KBM-7 (cell line): ENCODE data around the gene NIFK.
"Not testable (repeated sequence)": the region's sequence is repeated elsewhere in the genome, so short reads cannot be mapped to it uniquely, and the experiment has no call there.

ENCODE experiments used
- DNase-seq: peaks from one replicate; pipeline ENCODE4 v3.0.0-alpha.2; 2015
- in situ Hi-C: fragments of 300-500 bp; cut with MboI; formaldehyde crosslinking; loops from 2 replicates; pipeline ENCODE4 v1.14.3; 2020; ENCODE audit warnings: low sequenced_read_pairs, low pct_unique_long_range_greater_than_20kb, mixed read lengths

The NIFK gene

DNA sequence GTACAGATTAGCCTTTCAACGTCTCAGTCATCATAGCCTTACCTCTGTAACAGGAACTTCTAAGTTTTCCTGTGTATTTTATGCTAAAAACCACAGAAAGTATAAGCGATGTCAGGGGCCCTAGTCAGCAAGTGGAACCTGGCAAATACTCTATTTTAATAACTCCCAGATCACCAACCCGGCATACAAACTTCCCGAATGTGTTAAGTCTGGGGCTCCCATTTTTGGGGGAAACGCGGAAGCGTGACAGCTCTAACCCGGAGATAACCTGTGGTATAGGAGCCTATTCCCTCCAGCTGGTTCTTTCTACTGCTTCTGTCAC is 574 bp downstream of the NIFK start:
- DNase-seq: no peak
- in situ Hi-C loops: no loop called here

DNA sequence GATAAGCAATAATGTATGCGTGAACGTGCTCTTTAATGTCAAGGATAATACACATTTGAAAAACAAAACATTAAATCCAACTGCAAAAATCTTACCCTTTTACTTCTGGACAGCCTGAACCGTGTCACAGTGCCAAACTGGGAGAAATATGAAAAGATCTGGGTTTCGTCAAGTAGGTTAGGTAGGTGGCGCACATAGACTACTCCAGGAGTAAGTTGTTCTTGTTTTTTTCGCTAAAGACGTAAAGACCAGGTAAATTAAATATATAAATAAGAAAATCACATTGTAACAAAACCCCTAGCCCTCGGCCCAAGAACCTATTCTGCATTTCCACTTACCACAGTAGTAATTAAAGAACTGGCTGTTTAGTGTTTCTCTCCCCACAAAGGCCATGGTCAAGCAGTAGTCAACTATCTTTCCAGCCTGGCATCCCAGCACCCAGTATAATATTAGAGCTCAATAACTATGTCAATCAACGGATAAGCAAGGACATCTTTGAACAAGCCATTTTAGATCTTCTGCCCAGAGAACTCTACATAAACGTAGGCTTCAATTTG is 1.1 kb downstream of the NIFK start:
- peak; percentile 48 for DNase-seq
- in situ Hi-C loops: no loop called here

DNA sequence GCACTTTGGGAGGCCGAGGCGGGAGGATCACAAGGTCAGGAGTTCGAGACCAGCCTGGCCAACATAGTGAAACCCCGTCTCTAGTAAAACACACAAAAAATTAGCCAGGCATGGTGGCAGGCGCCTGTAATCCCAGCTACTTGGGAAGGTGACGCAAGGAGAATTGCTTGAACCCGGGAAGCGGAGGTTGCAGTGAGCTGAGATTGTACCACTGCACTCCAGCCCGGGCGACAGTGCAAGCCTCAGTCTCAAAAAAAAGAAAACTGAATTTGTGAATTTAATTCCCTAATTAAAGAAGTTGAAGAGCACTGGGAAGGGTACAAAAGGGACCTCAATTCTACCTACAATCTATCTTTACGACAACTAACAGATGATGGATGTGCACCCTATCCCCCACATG is 2.1 kb downstream of the NIFK start:
- DNase-seq, in situ Hi-C loops: not testable (repeated sequence)

DNA sequence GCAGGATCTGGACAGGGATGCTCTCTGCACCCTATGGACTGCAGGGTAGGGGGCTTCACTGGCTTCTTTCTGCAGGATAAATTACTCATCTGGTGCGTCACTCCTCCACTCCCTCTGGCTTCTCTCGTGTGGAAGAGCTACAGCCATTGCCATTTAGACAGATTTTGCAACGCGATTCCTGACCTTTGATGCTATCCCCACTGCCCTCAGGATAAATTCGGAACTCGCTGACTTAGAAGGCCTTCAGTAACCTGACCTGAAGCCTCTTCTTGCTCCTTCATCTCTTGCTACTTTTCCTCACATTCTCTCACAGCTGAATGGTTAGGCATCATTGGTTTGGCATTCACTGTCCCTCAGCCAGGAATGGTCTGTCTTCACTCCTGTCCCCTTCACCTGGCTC is 5.3 kb downstream of the NIFK start:
- in situ Hi-C loops: no loop called here
- DNase-seq: no peak

DNA sequence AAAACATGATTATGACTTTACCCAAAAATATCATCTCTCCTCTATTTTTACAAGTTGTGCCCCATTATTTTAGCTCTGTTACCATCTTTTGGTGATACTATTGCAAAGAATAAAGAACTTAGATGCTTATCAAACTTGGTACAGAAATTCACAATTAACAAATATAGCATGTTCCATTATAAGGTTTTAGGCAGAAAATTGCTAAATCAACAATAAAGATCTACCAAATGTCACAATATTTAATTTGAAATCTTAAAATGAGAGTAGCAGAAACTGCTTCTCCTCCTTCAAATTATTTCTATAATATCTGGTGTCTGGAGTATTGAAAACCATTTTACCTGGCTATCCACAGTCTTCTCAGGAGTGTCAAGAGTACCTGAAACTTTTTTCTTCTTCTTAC is 8.7 kb downstream of the NIFK start:
- no peak for DNase-seq
- in situ Hi-C loops: no loop called here

DNA sequence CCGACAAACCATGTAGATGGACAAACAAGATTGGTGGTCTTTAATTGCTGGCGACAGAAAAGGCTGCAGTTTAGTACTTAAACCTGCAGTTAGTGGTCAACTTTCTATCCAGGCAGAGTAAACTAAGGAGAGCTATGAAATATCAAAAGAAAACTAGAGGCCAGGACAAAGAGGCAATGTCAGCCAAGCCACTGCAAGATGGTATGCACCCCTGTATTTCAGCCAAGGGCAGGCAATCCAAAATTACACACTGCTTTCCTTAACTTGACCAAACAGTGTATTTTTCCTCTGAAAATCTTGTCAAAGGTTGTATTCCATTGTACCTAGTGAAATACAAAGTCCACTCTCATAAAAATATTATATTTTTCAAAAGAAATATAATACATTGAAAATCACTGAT is 9.3 kb downstream of the NIFK start:
- in situ Hi-C loops: no loop called here

DNA sequence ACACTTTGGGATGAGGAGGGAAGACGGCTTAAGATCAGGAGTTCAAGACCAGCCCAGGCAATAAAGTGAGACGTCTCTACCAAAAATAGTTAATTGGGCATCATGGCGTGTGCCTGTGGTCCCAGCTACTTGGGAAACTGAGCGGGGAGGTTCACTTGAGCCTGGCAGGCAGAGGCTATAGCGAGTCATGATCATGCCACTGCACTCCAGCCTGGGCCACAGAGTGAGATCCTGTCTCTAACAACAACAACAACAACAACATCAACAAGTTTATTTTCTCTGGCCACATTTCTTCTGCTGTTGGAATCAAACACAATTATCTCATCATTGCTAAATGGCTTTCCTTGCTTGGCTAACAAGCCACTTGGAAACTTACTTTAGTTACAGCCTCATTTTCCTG is 13.4 kb downstream of the NIFK start:
- in situ Hi-C loops: loop anchor here (25.0 kb wide), 1 partner anchor 586 kb away; no protein-coding TSS in a partner anchor
- no peak for DNase-seq

More for the DNA sequence above, 9.3 kb downstream of the NIFK start:
- no peak for DNase-seq

DNA sequence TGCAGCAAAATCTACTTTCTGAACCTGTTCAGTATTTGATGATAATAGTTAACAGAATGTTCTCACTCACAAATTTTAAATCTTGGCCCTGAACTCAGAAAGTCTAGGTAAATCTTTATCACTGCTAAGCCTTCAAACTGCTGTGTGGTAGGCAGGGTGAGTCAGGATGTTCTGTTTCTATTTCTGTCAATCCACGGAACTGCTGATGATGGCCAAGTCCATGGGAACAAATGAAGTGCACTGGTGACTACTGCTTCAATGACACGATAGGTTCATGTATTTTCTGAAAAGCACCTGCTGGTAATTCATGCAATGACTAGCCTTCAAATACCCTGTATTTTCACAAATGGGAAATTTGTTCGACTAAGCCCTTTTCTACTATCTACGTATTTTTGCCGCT is 14.2 kb downstream of the NIFK start:
- no peak for DNase-seq
- in situ Hi-C loops: loop anchor here (25.0 kb wide), 1 partner anchor 585 kb away; no protein-coding TSS in a partner anchor

DNA sequence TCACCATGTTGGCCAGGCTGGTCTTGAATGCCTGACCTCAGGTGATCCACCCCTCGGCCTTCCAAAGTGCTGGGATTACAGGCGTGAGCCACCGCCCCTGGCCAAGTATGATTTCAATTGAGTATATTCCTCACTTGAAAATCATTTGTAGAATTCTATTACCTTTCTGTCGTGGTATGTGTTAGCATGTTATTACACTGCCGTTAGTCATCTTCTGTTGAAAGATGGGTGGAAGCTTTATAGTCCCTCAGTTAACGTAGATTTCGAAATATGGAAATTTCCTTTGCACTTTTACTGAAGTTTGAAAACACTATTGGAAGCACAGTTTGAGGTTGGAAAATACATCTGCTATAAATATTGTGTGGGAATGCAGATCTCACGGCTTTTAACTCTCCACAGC is 14.7 kb downstream of the NIFK start:
- no peak for DNase-seq
- in situ Hi-C loops: loop anchor here (25.0 kb wide), 1 partner anchor 585 kb away; no protein-coding TSS in a partner anchor

DNA sequence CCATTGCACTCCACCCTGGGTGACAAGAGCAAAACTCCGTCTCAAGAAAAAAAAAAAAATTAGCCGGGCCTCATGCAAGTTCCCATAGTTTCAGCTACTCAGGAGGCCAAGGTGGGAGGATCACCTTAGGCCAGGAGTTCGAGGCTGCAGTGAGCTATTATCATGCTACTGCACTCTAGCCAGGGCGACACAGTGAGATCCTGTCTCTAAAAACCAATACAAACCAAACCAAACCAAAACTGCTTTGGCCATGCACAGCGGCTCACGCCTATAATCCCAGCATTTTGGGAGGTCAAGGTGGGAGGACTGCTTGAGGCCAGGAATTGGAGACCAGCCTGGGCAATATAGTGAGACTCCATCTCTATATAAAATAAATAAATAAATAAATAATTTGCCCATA is 19.1 kb downstream of the NIFK start:
- in situ Hi-C loops: loop anchor here (25.0 kb wide), 1 partner anchor 580 kb away; no protein-coding TSS in a partner anchor
- DNase-seq: no peak

DNA sequence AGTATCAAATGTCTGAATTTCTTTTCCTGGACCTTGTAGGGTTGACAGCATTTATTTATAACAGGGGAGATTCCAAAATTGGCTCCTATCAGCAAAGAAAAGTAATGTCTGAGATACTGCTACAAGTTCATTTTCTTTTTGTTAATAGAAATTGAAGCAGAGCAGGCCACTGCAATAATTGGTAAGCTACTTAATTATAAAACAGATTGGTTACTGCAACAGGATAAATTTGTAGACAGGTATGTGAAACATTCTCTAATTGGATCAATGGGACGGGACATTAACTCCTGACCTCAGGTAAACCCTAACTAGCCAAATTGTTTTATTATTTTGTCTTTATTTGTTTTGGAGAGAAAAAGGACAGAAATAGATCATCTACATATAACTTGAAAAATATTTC is 20.5 kb downstream of the NIFK start:
- in situ Hi-C loops: loop anchor here (25.0 kb wide), 1 partner anchor 579 kb away; no protein-coding TSS in a partner anchor

DNA sequence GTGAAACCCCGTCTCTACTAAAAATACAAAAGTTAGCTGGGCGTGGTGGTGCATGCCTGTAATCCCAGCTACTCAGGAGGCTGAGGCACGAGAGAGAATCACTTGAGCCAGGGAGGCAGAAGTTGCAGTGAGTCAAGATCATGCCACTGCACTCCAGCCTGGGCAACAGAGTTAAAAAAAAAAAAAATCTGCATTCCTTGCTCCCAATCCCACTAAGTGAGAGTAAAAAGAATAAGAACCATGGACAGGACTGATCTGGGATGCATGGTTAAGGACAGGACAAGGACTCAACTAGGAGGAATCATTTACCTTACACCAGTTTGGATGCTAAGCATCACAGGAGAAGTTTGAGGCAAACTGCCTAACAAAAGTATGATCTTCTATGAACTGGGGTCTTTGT is 25.2 kb downstream of the NIFK start:
- not testable (repeated sequence) for DNase-seq
- in situ Hi-C loops: loop anchor here (25.0 kb wide), 1 partner anchor 574 kb away; no protein-coding TSS in a partner anchor

More for the DNA sequence above, 20.5 kb downstream of the NIFK start:
- no peak for DNase-seq

DNA sequence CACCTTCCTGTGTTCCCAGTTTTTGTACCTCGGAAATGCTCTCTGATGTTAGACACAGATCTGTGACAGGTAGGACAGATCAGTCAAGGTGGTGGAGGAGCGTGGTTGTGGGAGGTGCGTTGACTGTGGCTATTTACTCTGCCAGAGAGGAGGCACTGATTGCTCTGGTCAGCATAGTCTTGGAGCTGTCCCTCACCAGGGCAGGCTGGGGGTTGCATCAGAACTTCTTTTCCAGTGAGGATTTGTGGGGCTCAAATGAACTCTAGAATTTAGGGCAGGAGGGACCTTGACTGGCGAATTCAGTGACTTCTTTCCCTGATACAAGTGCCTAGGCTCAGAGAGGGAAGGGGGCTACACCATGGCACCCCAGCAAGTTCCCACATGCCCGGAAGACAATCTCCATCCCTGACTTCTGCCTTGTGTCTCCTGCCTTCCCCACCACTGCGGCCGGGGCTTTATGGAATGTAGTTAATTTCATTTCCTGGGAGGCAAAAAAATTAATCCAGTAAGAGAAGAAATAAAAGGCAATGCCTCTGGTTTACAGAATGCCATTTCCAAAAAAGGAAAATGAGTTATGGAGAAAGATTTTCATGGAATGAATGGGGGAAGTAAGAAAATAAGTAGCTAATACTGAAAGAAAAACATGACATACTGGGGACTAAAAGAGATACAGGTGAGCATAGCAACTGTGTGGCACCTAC is 26.1 kb downstream of the NIFK start:
- no peak for DNase-seq
- in situ Hi-C loops: loop anchor here (25.0 kb wide), 1 partner anchor 573 kb away; no protein-coding TSS in a partner anchor

DNA sequence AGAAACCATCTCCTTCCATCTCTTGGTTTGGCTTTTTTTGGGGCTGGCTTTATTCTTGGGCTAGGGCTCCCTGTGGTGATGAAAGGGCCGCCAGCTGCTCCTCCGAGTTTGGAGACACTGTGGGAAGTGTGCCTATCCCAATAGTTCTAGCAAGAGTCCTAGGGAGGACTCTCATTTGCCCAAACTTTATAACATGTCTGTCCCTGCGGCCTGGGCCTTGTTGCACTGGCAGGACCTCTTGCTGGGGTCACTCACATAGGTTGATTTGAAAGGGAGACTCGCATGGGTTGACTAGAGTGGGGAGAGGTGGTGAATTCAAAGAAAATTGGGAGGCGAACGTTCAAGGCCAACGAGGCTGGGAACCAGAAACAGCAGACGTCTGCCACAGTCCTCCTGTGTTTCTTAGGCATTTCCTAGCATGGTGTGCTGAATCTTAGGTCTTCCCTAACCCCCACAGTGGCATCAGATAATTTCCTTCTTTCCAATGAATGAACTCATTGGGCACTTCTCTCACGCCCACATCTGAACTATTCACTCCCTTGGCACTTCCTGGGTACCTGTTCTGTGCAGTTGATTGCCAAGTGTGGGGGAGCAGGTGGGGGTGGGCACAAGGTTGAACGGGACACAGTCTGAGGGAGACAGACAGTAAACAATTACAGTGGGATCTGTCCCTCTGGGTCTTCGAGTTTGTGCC is 26.8 kb downstream of the NIFK start:
- in situ Hi-C loops: loop anchor here (25.0 kb wide), 1 partner anchor 573 kb away; no protein-coding TSS in a partner anchor
- DNase-seq: no peak

DNA sequence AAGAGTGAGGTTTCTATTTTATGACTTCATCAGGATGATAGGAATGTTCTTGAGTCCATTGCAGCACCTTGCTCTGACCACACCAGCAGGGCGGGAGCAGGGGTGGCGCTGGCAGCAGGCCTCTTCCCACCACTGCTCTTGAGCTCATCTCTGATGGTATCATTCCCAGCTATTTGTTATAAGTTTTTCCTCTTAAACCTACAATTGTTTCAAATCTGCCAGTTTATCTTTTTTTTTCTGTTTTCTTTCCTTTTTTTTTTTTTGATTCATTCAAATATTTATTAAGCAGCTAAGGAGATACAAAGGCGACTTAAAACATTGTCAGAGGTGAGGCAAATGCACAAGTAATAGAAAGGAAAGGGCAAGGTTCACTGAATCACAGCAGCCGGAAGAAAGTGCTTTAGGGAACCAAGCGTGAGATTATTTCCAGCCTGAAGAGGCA is 28.7 kb downstream of the NIFK start:
- in situ Hi-C loops: loop anchor here (25.0 kb wide), 1 partner anchor 571 kb away; no protein-coding TSS in a partner anchor
- DNase-seq: no peak

DNA sequence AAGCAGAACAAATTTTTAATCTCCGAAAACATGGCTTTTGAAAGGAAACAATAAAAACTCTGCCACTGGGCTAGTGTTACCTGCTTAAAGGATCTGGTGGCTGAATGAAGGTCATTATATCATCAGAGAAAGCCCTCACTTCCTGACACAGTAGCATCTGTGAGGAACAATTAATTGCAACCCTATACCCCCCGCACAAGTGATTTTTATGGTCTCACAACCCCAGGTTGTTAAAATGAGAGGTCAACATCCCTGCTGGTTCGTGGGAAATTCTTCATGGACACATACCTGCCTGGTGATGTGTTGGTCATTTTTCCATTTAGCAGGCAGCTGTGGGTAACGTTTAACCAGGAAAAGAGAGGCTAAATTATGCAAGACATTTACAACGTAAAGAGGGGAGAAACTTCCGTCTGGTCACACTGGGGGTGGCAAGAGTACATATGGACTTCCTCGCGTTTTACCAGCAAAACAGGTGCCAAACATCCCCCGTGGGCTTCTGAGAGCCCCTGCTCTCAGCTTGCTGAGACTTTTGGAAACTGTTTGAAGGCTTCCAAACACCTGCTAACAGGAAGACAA is 29.2 kb downstream of the NIFK start:
- in situ Hi-C loops: loop anchor here (25.0 kb wide), 1 partner anchor 570 kb away; no protein-coding TSS in a partner anchor
- DNase-seq: no peak

DNA sequence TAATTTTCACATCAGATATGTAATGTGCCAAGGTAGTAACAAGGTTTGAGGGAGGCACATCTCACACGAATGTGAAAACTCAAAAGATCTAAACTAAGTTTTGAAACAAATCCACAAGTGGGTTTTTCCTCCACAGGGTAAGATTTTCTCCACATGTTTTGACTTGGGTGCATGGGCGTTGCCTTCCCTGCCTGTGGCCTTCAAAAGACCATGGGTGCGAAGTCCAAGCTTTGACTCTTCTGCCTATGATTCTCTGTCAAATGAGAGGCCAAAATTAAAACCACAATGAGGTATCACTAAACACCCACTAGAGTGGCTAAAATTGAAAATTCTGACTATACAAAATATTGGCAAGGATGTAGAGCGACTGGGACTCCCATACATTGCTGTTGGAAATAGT is 30.7 kb downstream of the NIFK start:
- no peak for DNase-seq
- in situ Hi-C loops: loop anchor here (25.0 kb wide), 1 partner anchor 569 kb away; no protein-coding TSS in a partner anchor

DNA sequence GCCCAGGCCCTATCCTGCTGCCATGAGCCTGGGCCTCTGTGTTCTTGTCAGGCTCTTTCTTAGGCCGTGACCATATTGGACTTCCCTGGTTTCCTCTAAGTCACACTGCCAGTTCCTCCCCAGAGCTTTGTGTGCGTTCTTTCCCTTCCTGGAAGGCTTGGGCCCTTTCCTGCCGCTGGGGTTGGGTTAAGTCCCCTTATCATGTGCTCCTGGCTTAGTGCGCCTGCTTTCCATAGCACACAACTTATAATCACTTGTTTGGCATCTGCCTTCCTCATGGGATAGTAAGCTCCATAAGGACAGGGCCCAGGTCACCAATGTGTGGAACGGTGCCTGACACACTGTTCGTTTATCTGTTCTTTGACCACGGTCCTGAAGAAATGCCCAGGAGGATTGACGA is 31.3 kb downstream of the NIFK start:
- in situ Hi-C loops: loop anchor here (25.0 kb wide), 1 partner anchor 568 kb away; no protein-coding TSS in a partner anchor
- no peak for DNase-seq

DNA sequence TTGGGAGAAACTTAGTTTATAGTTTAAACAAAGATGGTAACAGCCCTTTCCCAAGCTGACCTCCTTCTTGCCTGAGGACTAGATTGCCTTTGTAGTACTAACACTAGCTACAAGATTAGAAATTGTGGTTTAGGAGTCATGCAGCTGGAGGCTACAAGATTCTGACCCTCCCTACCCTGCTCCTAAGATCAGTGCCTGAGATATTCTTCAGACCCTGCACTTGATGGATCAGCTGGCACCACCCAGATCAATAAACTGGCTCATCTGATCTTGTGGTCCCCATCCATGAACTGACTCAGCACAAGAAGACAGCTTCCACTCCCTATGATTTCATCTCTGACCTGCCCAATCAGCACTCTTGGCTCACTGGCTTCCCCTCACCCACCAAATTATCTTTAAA is 34.9 kb downstream of the NIFK start:
- in situ Hi-C loops: loop anchor here (25.0 kb wide), 1 partner anchor 564 kb away; no protein-coding TSS in a partner anchor
- DNase-seq: not testable (repeated sequence)
